GM19452 (cell line): ENCODE measurements around the gene ROBO1.

Source experiments
- ATAC-seq: cut with Tn5 transposase; IDR thresholded peaks from one replicate; pipeline ENCODE4 v1.9.1; 2021; ENCODE audit not compliant: unreplicated experiment

Gene ROBO1

GRCh38 chr3:78860567-78860966, 907.2 kb downstream of the ROBO1 start:
- no peak for ATAC-seq

GRCh38 chr3:78858910-78859309, 908.9 kb downstream of the ROBO1 start:
- ATAC-seq, result no peak

GRCh38 chr3:78858174-78858573, 909.6 kb downstream of the ROBO1 start:
- ATAC-seq, result no peak

- no peak for ATAC-seq
Measured at GRCh38 chr3:78857494-78858111, 910.2 kb downstream of the ROBO1 start.

GRCh38 chr3:78856164-78856563, 911.6 kb downstream of the ROBO1 start:
- no peak for ATAC-seq

GRCh38 chr3:78855190-78855589, 912.6 kb downstream of the ROBO1 start:
- no peak for ATAC-seq

- ATAC-seq, result no peak
Measured at GRCh38 chr3:78848392-78849288, 919.2 kb downstream of the ROBO1 start.

- ATAC-seq, result no peak
Measured at GRCh38 chr3:78847603-78848002, 920.2 kb downstream of the ROBO1 start.

- no peak for ATAC-seq
Measured at GRCh38 chr3:78847203-78847602, 920.6 kb downstream of the ROBO1 start.

- ATAC-seq, result no peak
Measured at GRCh38 chr3:78846718-78847117, 921.1 kb downstream of the ROBO1 start.

GRCh38 chr3:78845605-78846004, 922.2 kb downstream of the ROBO1 start:
- ATAC-seq, result no peak

GRCh38 chr3:78844307-78844706, 923.5 kb downstream of the ROBO1 start:
- no peak for ATAC-seq

- ATAC-seq, result no peak
Measured at GRCh38 chr3:78839693-78840092, 928.1 kb downstream of the ROBO1 start.

- no peak for ATAC-seq
Measured at GRCh38 chr3:78838362-78838761, 929.4 kb downstream of the ROBO1 start.

GRCh38 chr3:78834910-78835309, 932.9 kb downstream of the ROBO1 start:
- no peak for ATAC-seq

- ATAC-seq, result no peak
Measured at GRCh38 chr3:78832785-78833204, 935.0 kb downstream of the ROBO1 start.

- ATAC-seq, result no peak
Measured at GRCh38 chr3:78831446-78831972, 936.3 kb downstream of the ROBO1 start.

- no peak for ATAC-seq
Measured at GRCh38 chr3:78830470-78830869, 937.3 kb downstream of the ROBO1 start.

GRCh38 chr3:78827618-78828017, 940.2 kb downstream of the ROBO1 start:
- no peak for ATAC-seq

- ATAC-seq, result no peak
Measured at GRCh38 chr3:78825858-78826215, 942.0 kb downstream of the ROBO1 start.

- no peak for ATAC-seq
Measured at GRCh38 chr3:78825118-78825857, 942.5 kb downstream of the ROBO1 start.

GRCh38 chr3:78823859-78824258, 943.9 kb downstream of the ROBO1 start:
- ATAC-seq, result no peak
